Breast epithelium (tissue), 3 donors: Measurements from ENCODE around the gene BDNF.

Experiments used
- POLR2A ChIP-seq: fragments of 450-650 bp; IDR thresholded peaks from one replicate; pipeline ENCODE4 v1.6.1; 2016; ENCODE audit warnings: antibody characterized with exemption, mild to moderate bottlenecking, moderate library complexity
- POLR2AphosphoS5 ChIP-seq, 3 donors: sonication (generic); formaldehyde crosslinking; IDR thresholded peaks; one replicate each; pipeline ENCODE4 v1.6.1; 2017; ENCODE audit warnings: antibody characterized with exemption in 3 of 3
- TF ChIP-seq, protein P1 (sequence below), 3 donors: fragments of 450-650 bp; IDR thresholded peaks; one replicate each; pipeline ENCODE4 v1.5.1; 2016 to 2017; ENCODE audit warnings: antibody characterized with exemption in 3 of 3, mild to moderate bottlenecking in 3 of 3, moderate library complexity in 3 of 3

GRCh38 chr11:27650988-27651387 lies 49.3 kb downstream of the BDNF start:
- TF ChIP-seq, protein P1, sequence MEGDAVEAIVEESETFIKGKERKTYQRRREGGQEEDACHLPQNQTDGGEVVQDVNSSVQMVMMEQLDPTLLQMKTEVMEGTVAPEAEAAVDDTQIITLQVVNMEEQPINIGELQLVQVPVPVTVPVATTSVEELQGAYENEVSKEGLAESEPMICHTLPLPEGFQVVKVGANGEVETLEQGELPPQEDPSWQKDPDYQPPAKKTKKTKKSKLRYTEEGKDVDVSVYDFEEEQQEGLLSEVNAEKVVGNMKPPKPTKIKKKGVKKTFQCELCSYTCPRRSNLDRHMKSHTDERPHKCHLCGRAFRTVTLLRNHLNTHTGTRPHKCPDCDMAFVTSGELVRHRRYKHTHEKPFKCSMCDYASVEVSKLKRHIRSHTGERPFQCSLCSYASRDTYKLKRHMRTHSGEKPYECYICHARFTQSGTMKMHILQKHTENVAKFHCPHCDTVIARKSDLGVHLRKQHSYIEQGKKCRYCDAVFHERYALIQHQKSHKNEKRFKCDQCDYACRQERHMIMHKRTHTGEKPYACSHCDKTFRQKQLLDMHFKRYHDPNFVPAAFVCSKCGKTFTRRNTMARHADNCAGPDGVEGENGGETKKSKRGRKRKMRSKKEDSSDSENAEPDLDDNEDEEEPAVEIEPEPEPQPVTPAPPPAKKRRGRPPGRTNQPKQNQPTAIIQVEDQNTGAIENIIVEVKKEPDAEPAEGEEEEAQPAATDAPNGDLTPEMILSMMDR (IDR thresholded peaks at IDR 0.05), result no peak
- no peak for TF ChIP-seq POLR2AphosphoS5 (IDR thresholded peaks at IDR 0.05)
- no peak for TF ChIP-seq POLR2A
